Neural progenitor cell (in vitro differentiated cells): Measurements from ENCODE around the gene PLN.

Experiments used
- EZH2 ChIP-seq: fragments of 200-600 bp; sonication (generic); IDR thresholded peaks from 2 replicates; pipeline ENCODE4 v1.6.1; 2017; ENCODE audit warnings: antibody characterized with exemption, mild to moderate bottlenecking, moderate library complexity
- EZH2phosphoT487 ChIP-seq: fragments of 200-600 bp; sonication (generic); IDR thresholded peaks from 2 replicates; pipeline ENCODE4 v1.6.1; 2017; ENCODE audit warnings: antibody characterized with exemption
- TF ChIP-seq, protein P1 (sequence below): fragments of 200-600 bp; sonication (generic); IDR thresholded peaks from 2 replicates; pipeline ENCODE4 v1.5.1; 2017; ENCODE audit warnings: antibody characterized with exemption, mild to moderate bottlenecking

DNA sequence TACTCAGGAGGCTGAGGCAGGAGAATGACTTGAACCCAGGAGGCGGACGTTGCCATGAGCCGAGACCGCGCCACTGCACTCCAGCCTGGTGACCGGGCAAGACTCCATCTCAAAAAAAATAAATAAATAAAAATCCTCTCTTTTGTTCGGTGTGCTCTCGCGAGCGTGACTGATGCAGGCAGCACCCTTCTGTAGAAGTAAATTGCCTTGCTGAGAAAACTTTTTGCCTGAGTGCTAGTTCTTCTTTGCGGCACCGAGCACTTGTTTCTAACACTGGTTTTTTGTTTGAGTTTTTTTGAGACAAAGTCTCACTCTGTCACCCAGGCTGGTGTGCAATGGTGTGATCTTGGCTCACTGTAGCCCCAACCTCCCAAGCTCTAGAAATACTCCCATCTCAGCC, 30.5 kb downstream of the PLN start:
- TF ChIP-seq, protein P1, sequence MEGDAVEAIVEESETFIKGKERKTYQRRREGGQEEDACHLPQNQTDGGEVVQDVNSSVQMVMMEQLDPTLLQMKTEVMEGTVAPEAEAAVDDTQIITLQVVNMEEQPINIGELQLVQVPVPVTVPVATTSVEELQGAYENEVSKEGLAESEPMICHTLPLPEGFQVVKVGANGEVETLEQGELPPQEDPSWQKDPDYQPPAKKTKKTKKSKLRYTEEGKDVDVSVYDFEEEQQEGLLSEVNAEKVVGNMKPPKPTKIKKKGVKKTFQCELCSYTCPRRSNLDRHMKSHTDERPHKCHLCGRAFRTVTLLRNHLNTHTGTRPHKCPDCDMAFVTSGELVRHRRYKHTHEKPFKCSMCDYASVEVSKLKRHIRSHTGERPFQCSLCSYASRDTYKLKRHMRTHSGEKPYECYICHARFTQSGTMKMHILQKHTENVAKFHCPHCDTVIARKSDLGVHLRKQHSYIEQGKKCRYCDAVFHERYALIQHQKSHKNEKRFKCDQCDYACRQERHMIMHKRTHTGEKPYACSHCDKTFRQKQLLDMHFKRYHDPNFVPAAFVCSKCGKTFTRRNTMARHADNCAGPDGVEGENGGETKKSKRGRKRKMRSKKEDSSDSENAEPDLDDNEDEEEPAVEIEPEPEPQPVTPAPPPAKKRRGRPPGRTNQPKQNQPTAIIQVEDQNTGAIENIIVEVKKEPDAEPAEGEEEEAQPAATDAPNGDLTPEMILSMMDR: no peak
- TF ChIP-seq EZH2: no peak
- no peak for TF ChIP-seq EZH2phosphoT487
